Measurements from ENCODE around the gene ARL5A. TPM values are rescaled to one million over a fixed set of nuclear protein-coding genes. Genes with fewer than 3 reads are reported as not detected.

The ARL5A gene
- total RNA-seq, 1 donor from 2014 or later = 68.6 TPM

DNA sequence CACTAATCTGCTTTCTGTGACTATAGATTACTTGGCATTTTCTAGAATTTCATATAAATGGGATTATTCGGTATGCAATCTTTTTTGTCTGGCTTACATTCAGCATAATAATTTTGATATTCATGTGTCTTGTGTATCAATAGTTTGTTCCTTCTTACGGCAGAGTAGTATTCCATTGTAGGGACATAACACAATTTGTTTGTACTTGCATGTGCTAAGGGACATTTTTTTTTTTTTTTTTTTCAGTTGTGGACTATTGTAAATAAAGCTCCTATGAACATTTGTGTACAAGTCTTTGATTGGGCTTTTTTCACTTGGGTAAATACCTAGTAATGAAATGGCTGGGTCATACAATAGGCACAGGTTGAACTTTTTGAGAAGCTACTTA is 45.1 kb downstream of the ARL5A start:
- H3K27me3 Mint-ChIP-seq = no peaks in the 10 kb centered on the region
- H3K27ac Mint-ChIP-seq = no peak overlapping the region
- H3K36me3 Mint-ChIP-seq (ENCODE audit: insufficient read depth) = peaks cover 49% of the 10 kb centered on the region
- no peak for DNase-seq (ENCODE audit: low spot score, unreplicated experiment)
- no peaks in the 10 kb centered on the region for H3K4me1 Mint-ChIP-seq (ENCODE audit: low read depth)
- peaks cover 14% of the 10 kb centered on the region for H3K9me3 Mint-ChIP-seq (ENCODE audit: low read depth)
- H3K4me3 Mint-ChIP-seq (ENCODE audit: low read depth) = no peak overlapping the region
- TF ChIP-seq, protein P1, sequence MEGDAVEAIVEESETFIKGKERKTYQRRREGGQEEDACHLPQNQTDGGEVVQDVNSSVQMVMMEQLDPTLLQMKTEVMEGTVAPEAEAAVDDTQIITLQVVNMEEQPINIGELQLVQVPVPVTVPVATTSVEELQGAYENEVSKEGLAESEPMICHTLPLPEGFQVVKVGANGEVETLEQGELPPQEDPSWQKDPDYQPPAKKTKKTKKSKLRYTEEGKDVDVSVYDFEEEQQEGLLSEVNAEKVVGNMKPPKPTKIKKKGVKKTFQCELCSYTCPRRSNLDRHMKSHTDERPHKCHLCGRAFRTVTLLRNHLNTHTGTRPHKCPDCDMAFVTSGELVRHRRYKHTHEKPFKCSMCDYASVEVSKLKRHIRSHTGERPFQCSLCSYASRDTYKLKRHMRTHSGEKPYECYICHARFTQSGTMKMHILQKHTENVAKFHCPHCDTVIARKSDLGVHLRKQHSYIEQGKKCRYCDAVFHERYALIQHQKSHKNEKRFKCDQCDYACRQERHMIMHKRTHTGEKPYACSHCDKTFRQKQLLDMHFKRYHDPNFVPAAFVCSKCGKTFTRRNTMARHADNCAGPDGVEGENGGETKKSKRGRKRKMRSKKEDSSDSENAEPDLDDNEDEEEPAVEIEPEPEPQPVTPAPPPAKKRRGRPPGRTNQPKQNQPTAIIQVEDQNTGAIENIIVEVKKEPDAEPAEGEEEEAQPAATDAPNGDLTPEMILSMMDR (IDR thresholded peaks at IDR 0.05; ENCODE audit: unreplicated experiment) = no peak

DNA sequence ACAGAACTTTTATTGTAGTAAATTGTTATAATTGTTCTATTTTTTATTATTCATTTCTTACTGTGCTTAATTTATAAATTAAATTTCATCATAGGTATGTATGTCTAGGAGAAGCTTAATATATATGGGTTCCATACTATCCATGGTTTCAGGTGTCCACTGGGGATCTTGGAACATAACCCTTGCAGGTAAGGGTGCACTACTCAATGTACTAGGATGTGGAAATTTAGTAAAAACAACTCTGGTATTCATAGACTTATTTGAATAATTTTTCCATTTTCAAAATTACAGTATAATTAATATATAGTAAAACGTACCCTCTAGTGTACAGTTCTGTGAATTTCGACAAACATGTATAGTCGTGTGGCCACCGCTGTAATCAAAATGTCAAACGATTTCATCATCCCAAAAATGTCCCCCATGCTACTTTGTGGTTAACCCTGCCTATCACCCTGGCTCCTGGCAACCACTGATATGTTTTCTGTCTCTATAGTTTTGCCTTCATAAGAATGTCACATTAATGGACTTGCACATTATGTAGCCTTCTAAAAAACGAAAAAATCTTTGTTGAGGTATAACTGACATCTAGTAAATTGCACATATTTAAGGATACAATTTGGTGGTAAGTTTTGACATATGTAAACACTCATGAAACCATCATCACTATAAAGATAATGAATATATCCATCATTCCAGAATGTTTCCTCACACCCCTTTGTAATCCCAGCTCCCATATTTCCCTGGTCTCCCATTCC is 45.7 kb downstream of the ARL5A start:
- TF ChIP-seq, protein P1 (IDR thresholded peaks at IDR 0.05; ENCODE audit: unreplicated experiment) = no peak
- Mint-ChIP-seq H3K4me1 (ENCODE audit: low read depth) (no peaks in the 10 kb centered on the region), H3K4me3 (ENCODE audit: low read depth) (no peak overlapping the region), H3K27me3 (no peaks in the 10 kb centered on the region), H3K27ac (no peak overlapping the region), H3K36me3 (ENCODE audit: insufficient read depth) (peaks cover 51% of the 10 kb centered on the region), H3K9me3 (ENCODE audit: low read depth) (peaks cover 14% of the 10 kb centered on the region)
- DNase-seq (ENCODE audit: low spot score, unreplicated experiment) = no peak

DNA sequence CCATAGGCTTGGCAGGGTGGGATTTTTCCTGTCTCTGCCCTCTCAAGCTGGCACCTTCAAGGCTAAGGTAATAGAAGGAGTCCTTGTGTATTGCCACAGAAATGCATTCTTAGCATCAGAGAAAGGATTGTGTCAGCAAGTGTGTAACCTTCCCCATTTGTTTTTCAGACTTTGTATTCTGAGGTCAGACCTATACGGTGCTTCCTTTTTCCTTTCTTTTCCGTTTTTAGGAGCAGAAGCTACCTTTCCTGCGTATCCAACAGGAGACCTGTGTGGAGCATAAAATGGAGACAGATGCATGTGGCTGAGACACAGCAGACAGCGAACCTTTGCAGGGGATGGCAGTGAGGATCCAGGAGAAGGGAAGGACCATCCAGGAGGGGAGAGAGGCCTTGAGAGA is 46.6 kb downstream of the ARL5A start:
- Mint-ChIP-seq H3K4me3 (ENCODE audit: low read depth) (no peak overlapping the region), H3K9me3 (ENCODE audit: low read depth) (peaks cover 16% of the 10 kb centered on the region), H3K27ac (no peak overlapping the region), H3K36me3 (ENCODE audit: insufficient read depth) (peaks cover 60% of the 10 kb centered on the region), H3K27me3 (no peaks in the 10 kb centered on the region), H3K4me1 (ENCODE audit: low read depth) (peaks cover 2% of the 10 kb centered on the region)
- DNase-seq (ENCODE audit: low spot score, unreplicated experiment) = no peak
- TF ChIP-seq, protein P1 (IDR thresholded peaks at IDR 0.05; ENCODE audit: unreplicated experiment) = no peak

DNA sequence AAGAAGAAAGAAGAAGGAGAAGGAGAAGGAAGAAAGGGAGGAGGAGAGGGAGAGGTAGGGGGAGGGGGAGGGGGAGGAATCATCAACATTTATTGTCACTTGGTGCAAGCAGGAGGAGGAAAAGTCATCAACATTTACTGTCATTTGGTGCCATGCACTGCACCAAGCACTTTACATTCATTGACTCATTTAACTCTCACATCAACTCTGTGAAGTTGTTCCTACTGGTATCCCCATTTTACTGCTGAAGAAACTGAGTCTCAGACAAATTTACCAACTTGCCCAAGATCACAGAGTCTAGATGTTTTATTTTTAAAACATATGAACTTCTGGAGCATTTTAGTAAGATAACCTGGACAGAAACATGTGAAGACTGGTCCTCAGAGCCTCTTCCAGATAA is 47.3 kb downstream of the ARL5A start:
- Mint-ChIP-seq H3K36me3 (ENCODE audit: insufficient read depth) (peaks cover 67% of the 10 kb centered on the region), H3K27me3 (no peaks in the 10 kb centered on the region), H3K27ac (no peak overlapping the region), H3K4me1 (ENCODE audit: low read depth) (peaks cover 6% of the 10 kb centered on the region), H3K9me3 (ENCODE audit: low read depth) (peaks cover 17% of the 10 kb centered on the region), H3K4me3 (ENCODE audit: low read depth) (no peak overlapping the region)
- TF ChIP-seq, protein P1 (IDR thresholded peaks at IDR 0.05; ENCODE audit: unreplicated experiment) = no peak
- no peak for DNase-seq (ENCODE audit: low spot score, unreplicated experiment)

DNA sequence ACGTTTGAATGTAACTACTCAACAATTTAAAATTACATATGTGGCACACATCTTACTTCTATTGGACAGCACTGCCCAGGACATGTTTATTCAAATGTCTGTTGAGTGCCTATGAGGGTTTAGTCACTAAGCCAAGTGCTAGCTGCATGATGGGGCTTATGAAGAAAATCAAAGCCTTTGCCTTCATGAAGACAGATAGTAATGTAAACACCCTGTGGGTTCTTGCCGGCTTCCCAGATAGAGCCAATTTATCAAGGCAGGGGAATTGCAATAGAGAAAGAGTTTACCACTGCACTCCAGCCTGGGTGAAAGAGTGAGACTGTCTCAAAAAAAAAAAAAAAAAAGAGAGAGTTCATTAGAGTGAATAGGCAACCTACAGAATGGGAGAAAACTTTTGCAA is 50.3 kb downstream of the ARL5A start:
- no peaks in the 10 kb centered on the region for H3K27me3 Mint-ChIP-seq
- peaks cover 60% of the 10 kb centered on the region for H3K36me3 Mint-ChIP-seq (ENCODE audit: insufficient read depth)
- no peak overlapping the region for H3K4me3 Mint-ChIP-seq (ENCODE audit: low read depth)
- H3K27ac Mint-ChIP-seq = no peak overlapping the region
- no peak for DNase-seq (ENCODE audit: low spot score, unreplicated experiment)
- TF ChIP-seq, protein P1 (IDR thresholded peaks at IDR 0.05; ENCODE audit: unreplicated experiment) = no peak
- H3K4me1 Mint-ChIP-seq (ENCODE audit: low read depth) = peaks cover 8% of the 10 kb centered on the region
- H3K9me3 Mint-ChIP-seq (ENCODE audit: low read depth) = peaks cover 17% of the 10 kb centered on the region

All from progenitor cell of endocrine pancreas (in vitro differentiated cells).